ENCODE data around the gene ARSJ. TPM values are rescaled to one million over a fixed set of nuclear protein-coding genes. Genes with fewer than 3 reads are reported as not detected.
A peak's percentile ranks its signal among the peaks of the same experiment; 100 is the strongest.

ARSJ gene
- total RNA-seq, 1 experiment from 2014 or later = 16.4 TPM

GRCh38 chr4:114021451-114021850, 42.0 kb upstream of the ARSJ start:
- no peak overlapping the region for H3K27ac ChIP-seq (ENCODE audit: low read length)
- H3K4me2 ChIP-seq (ENCODE audit: low read length) = no peak overlapping the region
- no peaks in the 10 kb centered on the region for H3K79me2 ChIP-seq (ENCODE audit: low read length)
- intact Hi-C loops (cut with micrococcal nuclease) = no loop called here
- no peak for ATAC-seq
- BruUV-seq (replicated peaks) = no TSS peak
- no peaks in the 10 kb centered on the region for H3K36me3 ChIP-seq (ENCODE audit: low read depth, low read length)
- no peak for TF ChIP-seq EZH2phosphoT487 (IDR thresholded peaks at IDR 0.05; ENCODE audit: borderline replicate concordance, low read length)
- TF ChIP-seq CTCF (conservative IDR thresholded peaks at IDR 0.05; ENCODE audit: low read depth, low read length) = no peak
- no peak for TF ChIP-seq EZH2 (IDR thresholded peaks at IDR 0.05; ENCODE audit: low read length, unreplicated experiment)
- H3K9me3 ChIP-seq (ENCODE audit: low read length) = no peaks in the 10 kb centered on the region
- no peaks in the 10 kb centered on the region for H4K20me1 ChIP-seq (ENCODE audit: low read length)
- no peak overlapping the region for H3K9ac ChIP-seq (ENCODE audit: low read length)
- H3F3A ChIP-seq (ENCODE audit: low read length, unreplicated experiment) = no peaks in the 10 kb centered on the region
- no peak overlapping the region for H2AFZ ChIP-seq (ENCODE audit: low read length)
- ChIA-PET POLR2A (ENCODE audit: unreplicated experiment) (no interaction called here), CTCF (no interaction called here)
- H3K4me3 ChIP-seq (ENCODE audit: low read length) = no peak overlapping the region
- H3K4me1 ChIP-seq (ENCODE audit: insufficient read depth, low read length) = peaks cover 20% of the 10 kb centered on the region
- no peaks in the 10 kb centered on the region for H3K27me3 ChIP-seq (ENCODE audit: low read length)
- H3K9me2 ChIP-seq (replicated peaks; ENCODE audit: low read length) = no peaks in the 10 kb centered on the region
- DNase-seq = no peak

- CTCF ChIA-PET = no interaction called here
- intact Hi-C loops (cut with micrococcal nuclease) = loop anchor here (5.0 to 10.0 kb wide), 3 partner anchors 43 to 237 kb away; partner anchors contain the start of gene ARSJ
These were observed 40.5 kb upstream of the ARSJ start for GRCh38 chr4:114019969-114020358.

More at GRCh38 chr4:114019969-114020358, 40.5 kb upstream of the ARSJ start:
- H3K79me2 ChIP-seq (ENCODE audit: low read length) = no peaks in the 10 kb centered on the region
- H4K20me1 ChIP-seq (ENCODE audit: low read length) = no peaks in the 10 kb centered on the region
- peaks cover 23% of the 10 kb centered on the region for H3K4me1 ChIP-seq (ENCODE audit: insufficient read depth, low read length)
- BruUV-seq (replicated peaks) = no TSS peak
- no peaks in the 10 kb centered on the region for H3K9me2 ChIP-seq (replicated peaks; ENCODE audit: low read length)
- peak overlapping the region; percentile 33; the same call in 1 of the 2 replicates for H2AFZ ChIP-seq (ENCODE audit: low read length)
- no peaks in the 10 kb centered on the region for H3K36me3 ChIP-seq (ENCODE audit: low read depth, low read length)
- H3F3A ChIP-seq (ENCODE audit: low read length, unreplicated experiment) = no peaks in the 10 kb centered on the region
- no peak for ATAC-seq
- POLR2A ChIA-PET (ENCODE audit: unreplicated experiment) = no interaction called here
- no peaks in the 10 kb centered on the region for H3K9me3 ChIP-seq (ENCODE audit: low read length)
- peak overlapping the region; percentile 45 for H3K27ac ChIP-seq (ENCODE audit: low read length)
- no peak overlapping the region for H3K4me2 ChIP-seq (ENCODE audit: low read length)
- no peak overlapping the region for H3K4me3 ChIP-seq (ENCODE audit: low read length)
- no peak for DNase-seq
- no peak for TF ChIP-seq EZH2 (IDR thresholded peaks at IDR 0.05; ENCODE audit: low read length, unreplicated experiment)
- no peak for TF ChIP-seq CTCF (conservative IDR thresholded peaks at IDR 0.05; ENCODE audit: low read depth, low read length)
- no peak for TF ChIP-seq EZH2phosphoT487 (IDR thresholded peaks at IDR 0.05; ENCODE audit: borderline replicate concordance, low read length)
- no peak overlapping the region for H3K9ac ChIP-seq (ENCODE audit: low read length)
- H3K27me3 ChIP-seq (ENCODE audit: low read length) = no peaks in the 10 kb centered on the region
